GM21367 (cell line): ENCODE results near the gene THEM5.

ENCODE experiments used
- ATAC-seq: cut with Tn5 transposase; IDR thresholded peaks from one replicate; pipeline ENCODE4 v1.9.1; 2021; ENCODE audit not compliant: unreplicated experiment

The THEM5 gene

GRCh38 chr1:151803164-151803563 is 50.3 kb downstream of the THEM5 start:
- no peak for ATAC-seq

DNA sequence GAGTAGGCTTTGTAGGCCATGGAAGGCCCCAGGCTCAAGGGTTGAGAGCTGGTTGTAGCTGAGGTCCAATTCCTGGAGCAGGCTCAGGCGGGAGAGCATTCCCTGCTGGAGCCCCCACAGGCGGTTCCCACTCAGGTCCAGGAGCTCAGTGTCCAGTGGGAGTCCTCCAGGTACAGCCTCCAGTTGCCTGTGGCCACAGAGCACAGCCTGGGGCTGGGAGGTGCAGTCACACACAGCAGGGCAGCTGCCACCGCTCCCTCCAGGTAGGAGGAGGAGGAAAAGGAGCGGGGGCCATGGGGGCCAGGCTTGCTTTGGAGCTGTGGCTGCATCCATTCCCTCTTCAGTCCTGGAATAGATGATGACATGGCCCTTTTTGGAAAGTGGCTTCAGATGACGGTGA is 51.1 kb downstream of the THEM5 start:
- no peak for ATAC-seq

GRCh38 chr1:151801846-151802245 is 51.7 kb downstream of the THEM5 start:
- ATAC-seq, result no peak

DNA sequence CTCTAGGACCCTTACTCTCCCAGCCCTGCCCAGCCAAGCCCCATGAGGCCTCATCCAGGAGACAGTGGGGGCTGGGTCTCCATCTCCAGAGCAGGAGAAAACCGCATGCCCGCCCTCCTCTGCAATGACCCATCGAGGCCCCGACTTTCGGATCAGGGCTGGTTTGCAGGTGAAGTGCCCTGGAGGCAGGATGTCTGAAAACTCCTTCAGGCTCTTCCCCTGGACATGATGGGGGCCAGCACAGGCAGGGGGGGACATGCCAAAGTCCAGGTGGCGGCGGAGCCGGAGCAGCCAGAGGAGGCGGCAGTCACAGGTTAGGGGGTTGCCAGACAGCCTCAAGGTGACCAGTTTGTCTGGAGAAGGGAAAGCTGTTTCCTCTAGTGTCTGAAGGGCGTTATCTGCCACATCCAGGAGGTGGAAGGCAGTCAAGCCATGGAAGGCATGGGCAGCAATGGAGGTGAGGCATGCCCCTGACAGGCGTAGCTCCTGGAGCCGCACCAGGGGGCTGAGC is 52.1 kb downstream of the THEM5 start:
- ATAC-seq, result no peak

DNA sequence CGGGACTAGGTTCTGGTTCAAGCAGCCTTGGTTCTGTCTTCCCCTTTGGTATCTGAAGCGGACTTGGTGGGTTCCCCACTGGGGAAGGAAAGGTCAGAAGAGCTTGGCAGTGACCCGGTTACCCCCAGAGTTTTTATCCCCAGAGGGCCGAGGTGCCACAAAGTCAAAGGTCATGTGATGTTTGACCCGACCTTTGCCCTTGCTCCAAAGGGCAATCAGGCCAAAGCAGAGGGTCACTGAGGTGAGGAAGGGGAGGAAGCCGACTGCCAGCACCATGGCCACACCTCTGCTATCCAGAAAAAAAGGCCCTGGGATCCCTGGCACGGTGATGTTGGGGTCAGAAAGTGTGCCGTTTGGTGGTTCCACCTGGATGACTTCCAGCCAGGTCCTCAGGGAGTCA is 52.7 kb downstream of the THEM5 start:
- no peak for ATAC-seq

- ATAC-seq, result no peak
These were observed 54.1 kb downstream of the THEM5 start for GRCh38 chr1:151799179-151800022.

GRCh38 chr1:151798571-151798970 is 54.9 kb downstream of the THEM5 start:
- no peak for ATAC-seq
